Retina (tissue), 1 donor: ENCODE measurements around the gene EXOC3L2.

Experiments
- DNase-seq: peaks from one replicate; pipeline ENCODE4 v3.0.0-alpha.2; 2016

Gene EXOC3L2

DNA sequence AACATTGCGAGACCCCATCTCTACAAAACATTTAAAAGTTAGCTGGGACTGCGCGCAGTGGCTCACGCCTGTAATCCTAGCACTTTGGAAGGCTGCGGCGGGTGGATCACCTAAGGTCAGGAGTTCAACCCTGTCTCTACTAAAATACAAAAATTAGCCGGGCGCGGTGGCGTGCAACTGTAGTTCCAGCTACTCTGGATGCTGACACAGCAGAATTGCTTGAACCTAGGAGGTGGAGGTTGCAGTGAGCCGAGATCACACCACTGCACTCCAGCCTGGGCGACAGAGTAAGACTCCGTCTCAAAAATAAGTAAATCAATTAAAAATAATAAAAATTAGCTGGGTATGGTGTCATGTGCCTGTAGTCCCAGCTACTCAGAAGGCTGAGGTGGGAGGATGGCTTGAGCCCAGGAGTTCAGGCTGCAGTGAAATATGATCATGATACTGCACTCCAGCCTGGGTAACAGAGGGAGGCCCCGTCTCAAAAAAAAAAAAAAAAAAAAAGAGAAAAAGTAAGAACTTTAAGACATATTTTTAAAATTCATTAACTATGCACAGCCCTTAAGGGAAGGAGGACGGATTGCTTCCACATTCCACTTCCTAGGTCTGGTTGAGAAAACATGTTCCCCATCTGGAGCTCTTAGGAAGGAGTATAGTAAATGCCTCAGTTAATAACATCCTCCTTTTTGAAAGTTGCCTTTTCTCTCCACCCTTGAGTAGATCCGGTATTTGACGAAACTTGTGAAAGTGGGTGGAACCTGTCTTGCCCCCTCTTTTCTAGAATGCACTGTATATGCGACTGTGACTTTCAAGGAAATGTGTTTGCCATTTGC, 26.1 kb downstream of the EXOC3L2 start:
- no peak for DNase-seq

DNA sequence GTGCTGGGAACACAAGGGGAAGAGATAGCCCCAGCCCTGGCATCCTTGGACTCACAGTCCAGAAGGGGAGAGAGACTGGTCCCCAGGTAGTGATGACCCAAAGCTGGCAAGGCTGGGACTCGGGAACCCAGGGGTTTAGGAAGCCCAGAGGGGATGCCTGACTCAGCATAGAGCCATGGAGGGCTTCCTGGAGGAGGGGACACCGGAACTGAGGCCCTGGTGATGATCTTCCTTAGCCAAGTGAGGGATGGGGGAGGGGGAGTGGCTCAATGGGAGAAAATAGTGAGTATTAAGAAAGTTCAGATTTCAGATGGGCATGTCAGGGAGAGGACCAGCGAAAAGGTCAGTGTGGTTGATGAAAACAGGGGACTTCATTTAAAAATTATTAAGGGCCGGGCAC, 26.8 kb downstream of the EXOC3L2 start:
- DNase-seq = no peak

DNA sequence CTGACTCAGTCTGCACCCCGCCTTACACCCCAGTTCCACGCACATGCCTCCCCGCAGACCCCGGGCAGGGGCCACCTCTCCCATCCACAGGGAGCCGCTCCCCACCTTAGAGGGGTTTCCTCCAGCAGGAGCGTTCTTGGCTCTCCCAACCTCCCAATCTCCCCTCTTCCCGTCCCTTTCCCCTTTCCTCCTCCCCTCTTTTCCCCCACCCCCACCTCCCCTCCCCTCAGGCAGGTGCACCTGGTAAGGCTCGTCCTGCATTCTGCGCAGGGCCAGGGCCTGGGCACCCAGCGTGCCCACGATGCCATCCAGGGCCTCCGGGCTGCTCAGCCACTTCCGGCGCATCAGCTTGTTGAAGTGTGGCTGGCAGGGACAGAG, 27.3 kb downstream of the EXOC3L2 start:
- DNase-seq = no peak

DNA sequence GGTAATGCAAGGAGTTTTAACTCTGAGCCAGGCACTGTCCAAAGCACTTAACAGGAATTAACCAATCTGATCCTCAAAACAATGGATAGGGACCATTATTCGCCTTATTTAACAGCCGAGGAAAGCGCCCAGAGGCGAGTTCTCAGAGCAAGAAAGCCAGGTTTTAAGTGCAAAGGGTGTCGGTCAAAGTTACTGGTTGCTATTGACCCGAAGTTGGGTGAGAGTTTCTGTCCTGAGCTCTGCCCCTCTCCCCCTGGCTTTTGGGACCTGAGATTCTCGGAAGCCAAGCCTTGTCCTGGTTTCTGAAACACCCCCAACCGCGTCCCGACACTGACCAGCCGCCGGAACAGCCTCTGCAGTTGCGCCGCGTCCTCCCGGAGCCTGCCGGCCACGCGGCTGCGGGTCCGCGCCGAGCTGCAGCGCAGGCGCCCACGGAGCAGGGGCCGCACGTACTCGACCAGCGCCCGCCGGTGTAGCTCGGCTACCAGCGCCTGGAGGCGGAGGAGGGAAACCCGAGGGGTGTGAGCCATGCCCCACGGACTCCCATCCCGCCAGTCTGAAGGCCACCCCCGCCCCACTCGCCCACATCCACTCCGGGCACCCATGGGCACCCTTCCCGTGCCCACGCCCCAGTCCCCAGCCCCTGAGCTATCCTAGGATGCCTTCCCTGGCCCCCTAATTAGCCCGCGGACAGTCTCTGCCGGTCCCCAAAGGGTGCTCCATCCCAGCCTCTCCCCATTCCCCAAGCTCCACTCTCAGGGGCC, 27.8 kb downstream of the EXOC3L2 start:
- peak; percentile 63 for DNase-seq

DNA sequence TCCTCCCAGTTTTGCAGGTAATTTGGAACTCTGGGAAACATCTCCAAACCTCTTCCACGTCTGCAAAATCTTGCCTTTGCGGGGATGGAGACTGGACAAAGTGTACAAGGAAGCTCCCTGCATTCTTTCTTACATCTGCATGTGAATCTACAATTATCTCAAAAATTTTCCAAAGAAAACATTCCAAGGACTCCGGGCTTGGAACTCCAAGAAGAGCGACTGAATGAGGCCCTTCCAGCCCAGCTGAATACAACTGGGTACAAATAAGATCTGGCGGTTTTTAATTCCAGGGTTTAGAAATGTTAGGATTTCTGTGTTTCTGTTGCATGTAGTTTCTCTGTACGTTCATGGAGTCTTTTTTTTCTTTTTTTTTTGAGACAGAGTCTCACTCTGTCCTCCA, 28.5 kb downstream of the EXOC3L2 start:
- DNase-seq = no peak

DNA sequence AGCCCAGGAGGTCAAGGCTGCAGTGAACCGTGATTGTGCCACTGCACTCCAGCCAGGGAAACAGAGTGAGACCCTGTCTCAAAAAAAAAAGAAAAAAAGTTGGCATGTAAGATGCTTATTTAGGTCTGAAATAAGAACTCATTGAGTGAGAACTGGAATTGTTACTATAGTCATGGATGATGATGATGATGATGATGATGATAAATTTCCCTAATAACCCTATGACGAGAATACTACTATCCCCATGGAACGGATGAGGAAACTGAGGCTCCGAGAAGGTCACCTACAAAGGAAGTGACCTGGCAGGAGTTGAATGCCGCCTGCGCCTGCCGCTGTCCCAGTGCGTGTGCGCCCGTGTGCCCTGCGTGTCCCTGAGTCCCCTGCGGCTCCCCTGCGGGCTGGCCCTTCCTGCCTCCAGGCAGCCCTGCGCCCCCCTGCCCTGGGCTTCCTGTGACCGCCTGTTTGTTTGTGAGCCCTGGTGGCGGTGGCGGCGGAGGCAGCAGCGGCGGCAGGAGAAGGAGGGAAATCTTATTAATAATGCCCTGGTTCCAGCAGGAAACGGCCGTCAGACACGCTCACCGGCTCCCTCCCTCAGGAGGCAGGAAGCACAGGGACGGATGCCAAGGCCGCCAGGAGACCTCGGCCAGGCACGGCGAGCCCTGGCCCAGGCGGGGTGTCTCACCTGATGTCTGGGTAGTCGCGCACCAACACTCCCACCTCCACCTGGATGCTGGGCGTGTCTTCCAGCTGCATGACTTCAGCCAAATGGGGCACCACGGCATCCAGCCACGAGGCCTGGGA, 29.6 kb downstream of the EXOC3L2 start:
- DNase-seq = peak; percentile 50

DNA sequence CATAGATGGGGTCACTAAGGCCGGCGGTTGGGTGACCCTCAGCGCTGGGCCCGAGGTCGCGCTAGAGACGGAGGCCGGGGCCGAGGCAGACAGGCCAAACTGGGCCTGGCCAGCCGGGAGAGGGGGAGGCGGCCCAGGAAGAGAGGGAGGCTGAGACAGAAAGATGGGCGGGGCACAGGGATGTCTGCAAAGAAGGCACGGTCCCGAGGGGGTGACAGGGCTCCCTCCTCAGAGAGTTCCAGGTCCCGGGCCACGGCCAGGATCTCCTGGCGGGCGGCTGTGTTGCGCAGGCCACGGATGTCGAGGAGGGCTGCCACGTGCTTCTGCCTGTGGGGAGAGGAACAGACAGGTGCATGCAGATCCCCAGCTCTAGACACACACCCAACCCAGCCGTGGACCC, 32.2 kb downstream of the EXOC3L2 start:
- DNase-seq = no peak

DNA sequence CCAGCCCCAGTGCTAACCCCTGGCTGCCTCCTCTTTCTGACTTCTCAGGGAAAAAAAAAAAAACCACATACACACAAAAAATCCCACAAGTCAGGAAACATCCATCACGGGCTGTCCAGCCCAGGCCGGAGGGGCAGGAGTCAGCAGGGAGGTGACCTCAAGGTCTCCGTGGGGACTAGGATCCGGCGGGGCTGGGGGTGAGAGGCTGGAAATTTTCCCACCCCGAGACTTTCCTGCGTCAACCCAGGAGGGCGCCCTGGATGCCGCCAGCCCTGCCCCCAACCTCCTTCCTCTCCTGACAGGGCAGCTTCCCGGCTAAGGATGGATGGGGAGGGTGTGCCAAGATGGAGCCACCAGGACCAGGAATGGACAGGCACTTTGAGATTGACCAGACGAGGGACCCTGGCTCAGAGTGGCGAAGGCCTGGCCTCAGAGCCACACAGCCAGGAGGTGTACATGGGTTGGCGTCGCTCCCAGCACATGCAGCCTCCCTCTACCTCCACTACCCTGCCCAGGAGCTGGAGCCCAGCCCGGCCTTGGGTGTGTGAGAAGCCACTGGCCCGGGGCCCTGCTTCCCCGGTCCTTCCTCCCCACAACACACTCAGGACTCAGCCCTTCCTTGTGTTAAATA, 33.3 kb downstream of the EXOC3L2 start:
- no peak for DNase-seq

DNA sequence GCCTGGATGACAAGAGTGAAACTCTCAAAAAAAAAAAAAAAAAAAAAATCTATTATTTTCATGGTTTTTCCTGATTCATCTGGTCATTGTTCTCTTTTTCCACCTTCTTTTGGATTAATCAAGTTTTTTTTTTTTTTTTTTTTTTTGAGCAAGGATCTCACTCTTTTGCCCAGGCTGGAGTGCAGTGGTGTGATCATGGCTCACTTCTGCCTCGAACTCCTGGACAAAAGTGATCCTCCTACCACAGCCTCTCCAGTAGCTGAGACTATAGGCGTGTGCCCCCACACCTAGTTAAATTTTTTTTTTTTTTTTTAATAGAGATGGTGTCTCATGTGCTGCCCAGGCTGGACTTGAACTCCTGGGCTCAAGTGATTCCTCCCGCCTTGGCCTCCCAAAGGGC, 38.9 kb downstream of the EXOC3L2 start:
- no peak for DNase-seq

DNA sequence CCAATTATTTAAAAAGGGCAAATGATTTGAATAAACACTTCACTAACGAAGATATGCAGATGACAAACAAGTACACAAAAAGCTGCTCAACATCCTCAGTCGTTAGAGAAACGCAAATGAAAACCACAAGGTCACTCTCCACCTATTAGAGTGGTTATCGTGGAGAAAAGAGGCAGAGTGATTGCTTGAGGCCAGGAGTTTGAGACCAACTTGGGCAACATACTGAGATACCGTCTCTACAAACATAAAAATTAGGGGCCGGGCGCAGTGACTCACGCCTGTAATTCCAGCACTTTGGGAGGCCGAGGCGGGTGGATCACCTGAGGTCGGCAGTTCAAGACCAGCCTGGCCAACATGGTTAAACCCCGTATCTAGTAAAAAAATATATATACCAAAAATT, 39.4 kb downstream of the EXOC3L2 start:
- DNase-seq = no peak

DNA sequence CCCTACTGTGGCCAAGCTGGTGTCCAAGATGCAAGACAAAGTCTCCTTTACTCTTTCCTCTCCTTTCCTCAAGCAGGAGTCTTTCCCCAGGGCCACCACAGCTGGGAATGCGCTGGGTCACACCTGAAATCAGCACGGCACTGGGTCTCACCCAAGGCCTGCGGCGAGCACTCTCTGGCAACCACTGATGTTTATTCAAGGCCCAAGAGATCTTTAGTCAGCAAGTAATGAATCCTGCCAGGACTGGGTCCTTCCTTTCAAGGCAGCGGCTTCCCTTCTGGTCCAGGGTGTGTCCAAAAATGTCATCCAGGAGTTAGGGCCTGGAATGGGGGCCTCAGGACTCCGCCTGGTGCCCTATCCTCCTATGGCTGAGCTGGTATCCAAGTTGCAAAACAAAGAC, 42.6 kb downstream of the EXOC3L2 start:
- DNase-seq = no peak

DNA sequence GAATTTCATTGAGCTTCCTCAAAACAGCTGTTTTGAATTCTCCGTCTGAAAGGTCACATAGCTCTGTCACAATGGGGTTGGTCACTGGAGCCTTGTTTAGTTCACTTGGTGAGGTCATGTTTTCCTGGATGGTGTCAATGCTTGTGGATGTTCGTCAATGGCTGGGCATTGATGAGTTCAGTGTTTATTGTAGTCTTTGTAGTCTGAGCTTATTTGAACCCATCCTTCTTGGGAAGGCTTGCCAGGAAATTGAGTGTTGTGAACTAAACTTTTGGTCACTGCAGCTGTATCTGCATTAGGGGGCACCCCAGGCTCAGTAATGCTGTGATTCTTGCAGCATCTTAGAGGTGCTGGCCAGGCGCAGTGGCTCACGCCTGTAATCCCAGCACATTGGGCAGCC, 44.6 kb downstream of the EXOC3L2 start:
- no peak for DNase-seq

DNA sequence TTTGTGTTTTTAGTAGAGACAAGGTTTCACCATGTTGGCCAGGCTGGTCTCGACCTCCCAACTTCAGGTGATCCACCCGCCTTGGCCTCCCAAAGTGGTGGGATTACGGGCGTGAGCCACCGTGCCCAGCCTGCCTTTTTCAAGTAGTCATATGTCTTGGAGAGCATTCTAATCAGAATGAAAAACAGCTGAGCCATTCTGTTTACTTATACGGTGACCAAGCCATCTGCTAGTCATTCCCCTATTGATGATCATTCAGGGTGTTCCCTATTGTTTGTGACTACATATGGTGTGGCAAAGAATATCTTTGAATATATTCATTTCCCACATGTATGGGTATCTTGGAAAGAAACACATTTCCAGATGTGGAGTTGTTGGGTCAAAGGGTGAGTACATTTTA, 49.4 kb downstream of the EXOC3L2 start:
- no peak for DNase-seq

DNA sequence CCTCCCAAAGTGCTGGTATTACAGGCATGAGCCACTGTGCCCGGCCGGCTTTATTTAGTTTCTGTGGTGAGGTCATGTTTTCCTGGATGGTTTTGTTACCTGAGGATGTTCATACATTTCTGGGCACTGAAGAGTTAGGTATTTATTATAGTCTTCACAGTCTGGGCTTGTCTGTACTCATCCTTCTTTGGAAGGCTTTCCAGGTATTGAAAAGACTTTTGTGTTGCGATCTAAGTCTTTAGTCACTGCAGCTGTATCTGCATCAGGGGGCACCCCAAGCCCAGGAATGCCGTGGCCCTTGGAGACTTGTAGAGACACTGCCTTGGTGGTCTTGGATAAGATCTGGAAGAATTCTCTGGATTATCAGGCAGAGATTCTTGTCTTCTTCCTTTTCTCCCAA, 53.8 kb downstream of the EXOC3L2 start:
- no peak for DNase-seq

DNA sequence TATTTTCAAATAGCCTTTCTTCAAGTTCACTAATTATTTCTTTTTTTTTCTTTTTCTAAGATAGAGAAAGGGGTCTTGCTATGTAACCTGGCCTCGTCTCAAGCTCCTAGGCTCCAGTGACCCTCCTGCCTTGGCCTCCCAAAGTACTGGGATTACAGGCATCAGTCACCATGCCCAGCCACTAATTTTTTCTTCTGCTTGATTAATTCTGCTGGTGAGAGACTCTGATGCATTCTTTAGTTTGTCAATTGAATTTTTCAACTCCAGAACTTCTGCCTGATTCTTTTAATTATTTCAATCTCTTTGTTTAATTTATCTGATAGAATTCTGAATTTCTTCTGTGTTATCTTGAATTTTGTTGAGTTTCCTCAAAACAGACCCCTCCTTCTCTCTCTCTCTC, 55.2 kb downstream of the EXOC3L2 start:
- DNase-seq = no peak

DNA sequence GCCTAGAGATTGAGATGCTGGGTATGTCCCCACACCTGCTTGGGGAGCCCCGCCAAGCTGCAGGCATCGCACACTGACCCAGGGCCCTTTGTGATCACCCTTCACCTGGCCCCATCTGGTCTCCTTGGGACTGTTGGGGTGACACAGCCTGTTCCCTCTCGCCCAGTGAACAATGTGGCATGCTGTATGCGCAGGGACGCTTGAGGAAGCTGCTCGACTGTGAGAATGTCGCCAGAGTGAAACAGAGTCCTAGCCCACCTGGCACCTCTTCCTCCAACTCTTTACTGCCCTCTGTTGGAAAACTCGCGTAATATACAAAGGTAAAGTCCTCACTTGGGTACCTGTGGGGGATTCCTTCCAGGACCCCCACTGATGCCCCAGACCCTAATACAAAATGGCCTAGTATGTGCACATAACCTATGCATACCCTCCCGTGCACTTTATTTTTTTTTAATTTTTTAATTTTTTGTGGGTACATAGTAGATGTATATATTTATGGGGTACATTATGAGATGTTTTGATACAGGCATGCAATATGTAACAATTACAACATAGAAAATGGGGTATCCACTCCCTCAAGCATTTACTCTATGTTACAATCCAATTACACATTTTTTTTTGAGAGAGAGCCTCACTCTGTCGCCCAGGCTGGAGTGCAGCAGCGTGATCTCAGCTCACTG, 57.6 kb downstream of the EXOC3L2 start:
- DNase-seq = peak; percentile 33

DNA sequence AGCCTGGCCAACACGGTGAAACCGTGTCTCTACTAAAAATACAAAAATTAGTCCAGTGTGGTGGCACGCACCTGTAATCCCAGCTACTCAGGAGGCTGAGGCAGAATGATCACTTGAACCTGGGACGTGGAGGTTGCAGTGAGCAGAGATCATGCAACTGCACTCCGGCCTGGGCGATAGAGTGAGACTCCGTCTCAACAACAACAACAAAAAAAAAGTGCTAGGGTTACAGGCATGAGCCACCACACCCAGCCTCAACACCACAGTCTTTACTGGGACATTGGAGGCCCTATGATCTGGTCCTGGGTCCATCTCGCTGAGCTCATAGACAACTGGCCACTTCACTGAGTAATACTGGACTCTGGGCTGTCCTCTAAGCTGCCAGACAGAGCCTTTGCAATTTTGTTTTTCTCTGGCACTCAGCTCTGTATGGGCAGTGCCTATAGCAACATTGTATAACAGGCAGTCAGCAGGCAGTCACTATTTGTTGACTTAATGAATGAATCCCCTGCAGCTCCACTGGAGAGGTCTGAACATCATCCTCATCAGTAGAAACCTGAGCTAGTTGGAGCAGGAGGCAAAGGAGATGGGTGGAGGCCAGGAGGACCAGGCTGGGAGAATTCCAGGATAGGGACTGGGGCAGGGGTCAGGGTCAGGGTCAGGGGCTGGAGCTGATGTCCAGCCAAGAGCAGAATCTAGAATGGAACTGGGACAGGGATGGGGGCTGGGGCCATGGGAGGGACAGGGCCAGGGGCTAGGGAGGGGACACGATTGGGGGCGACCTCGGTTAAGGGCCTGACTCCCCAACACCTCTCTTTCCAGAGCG, 58.5 kb downstream of the EXOC3L2 start:
- DNase-seq = no peak

DNA sequence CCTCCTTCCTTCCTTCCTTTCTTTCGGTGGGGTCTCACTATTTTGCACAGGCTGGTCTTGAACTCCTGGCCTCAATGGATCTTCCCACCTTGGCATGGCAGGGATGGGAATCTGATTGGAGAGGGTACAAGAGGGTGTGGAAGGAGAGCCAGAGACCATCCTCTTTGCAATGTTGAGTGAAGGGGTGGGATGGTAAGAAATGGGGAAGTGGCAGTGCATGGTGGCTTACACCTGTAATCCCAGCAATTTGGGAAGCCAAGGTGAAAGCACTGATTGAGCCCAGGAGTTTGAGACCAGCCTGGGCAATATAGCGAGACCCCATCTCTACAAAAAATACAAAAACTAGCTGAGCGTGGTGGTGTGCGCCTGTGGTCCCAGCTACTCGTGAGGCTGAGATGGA, 61.1 kb downstream of the EXOC3L2 start:
- no peak for DNase-seq

DNA sequence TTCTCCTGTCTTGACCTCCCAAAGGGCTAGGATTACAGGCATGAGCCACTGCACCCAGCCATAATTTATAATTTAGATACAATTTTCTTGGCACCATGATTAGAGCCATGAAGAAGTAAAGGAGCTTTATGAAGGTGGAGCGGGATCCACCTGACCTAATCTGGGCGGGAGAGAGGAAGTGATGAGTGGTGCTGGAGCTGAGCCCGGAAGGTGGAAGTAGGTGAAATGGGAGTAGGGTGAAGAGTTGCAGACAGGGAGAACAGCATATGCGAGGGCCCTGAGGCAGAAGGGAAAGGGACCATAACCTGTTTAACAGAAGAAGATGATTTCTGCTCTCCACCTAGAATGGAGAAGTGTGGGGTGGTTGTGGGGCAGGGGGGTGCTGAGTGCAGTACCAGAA, 62.4 kb downstream of the EXOC3L2 start:
- no peak for DNase-seq

DNA sequence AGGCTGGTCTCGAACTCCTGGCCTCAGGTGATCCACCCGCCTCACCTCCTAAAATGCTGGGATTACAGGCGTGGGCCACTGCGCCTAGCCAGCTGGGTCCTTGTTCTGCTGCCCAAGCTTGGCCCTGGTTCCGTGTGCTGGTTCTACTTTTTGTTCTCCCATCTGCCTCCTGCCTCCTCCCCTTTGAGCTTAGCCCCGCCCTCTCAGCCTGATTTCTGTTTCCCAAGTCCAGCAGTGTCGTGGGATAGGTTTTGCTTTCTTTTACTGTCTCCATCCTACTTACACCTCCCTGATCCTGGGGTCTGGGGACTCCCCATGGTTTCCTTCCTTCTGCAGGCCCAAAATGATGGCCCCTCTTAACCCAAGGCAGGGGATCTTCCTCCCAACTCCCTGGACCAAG, 64.3 kb downstream of the EXOC3L2 start:
- DNase-seq = no peak

DNA sequence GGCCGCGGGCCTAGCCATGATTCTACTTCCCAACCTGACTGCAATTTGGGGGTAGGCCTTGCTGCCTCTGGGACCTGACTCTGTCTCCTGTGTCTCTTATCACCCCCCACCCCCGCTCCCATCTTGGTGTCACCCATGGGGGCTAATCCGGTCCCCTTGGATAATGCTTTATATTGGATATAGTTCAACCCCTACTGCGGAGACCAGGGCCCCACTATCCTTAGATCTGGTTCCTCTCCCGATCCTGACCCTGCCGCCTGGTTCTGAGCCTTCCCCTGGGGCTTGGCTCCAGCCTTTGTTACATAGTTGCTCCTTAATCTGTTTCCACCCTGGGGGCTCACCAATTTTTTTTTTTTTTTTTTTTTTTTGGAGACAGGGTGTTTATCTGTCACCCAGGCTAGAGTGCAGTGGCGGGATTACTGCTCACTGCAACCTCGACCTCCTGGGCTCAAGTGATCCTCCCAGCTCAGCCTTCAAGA, 65.3 kb downstream of the EXOC3L2 start:
- DNase-seq = no peak
